CD4-positive, alpha-beta memory T cell (primary cell): ENCODE measurements around the gene HAT1. TPM values are rescaled to one million over a fixed set of nuclear protein-coding genes. Genes with fewer than 3 reads are reported as not detected.

Source experiments
- CTCF ChIA-PET: fragments of 350-600 bp; sonication (Branson Sonifier 250); formaldehyde crosslinking; loops from one replicate; lab custom pipeline; 2021; ENCODE audit warnings: inconsistent platforms; ENCODE audit not compliant: partially characterized antibody; lab: Charles Lee
- POLR2A ChIA-PET: fragments of 350-600 bp; sonication (Branson Sonifier 250); formaldehyde crosslinking; loops from one replicate; lab custom pipeline; 2021; ENCODE audit not compliant: partially characterized antibody; lab: Charles Lee
- DNase-seq, 5 donors: peaks; one replicate each; pipeline versions ENCODE4 v3.0.0 to v3.0.0-alpha.2; 2020 to 2022; ENCODE audit warnings: mixed read lengths in 1 of 5
- H3K27ac ChIP-seq: one replicate; pipeline ENCODE4 v1.7.0; 2013; ENCODE audit warnings: low read depth, low read length
- H3K27me3 ChIP-seq: 2 replicates; pipeline ENCODE4 v1.7.0; 2013; ENCODE audit warnings: mild to moderate bottlenecking, low read length, moderate library complexity; ENCODE audit not compliant: insufficient read depth
- H3K36me3 ChIP-seq: 2 replicates; pipeline ENCODE4 v1.7.0; 2013; ENCODE audit warnings: mild to moderate bottlenecking, low read length, moderate library complexity; ENCODE audit not compliant: insufficient read depth
- H3K4me1 ChIP-seq: 2 replicates; pipeline ENCODE4 v1.7.0; 2013; ENCODE audit warnings: mild to moderate bottlenecking, low read length, moderate library complexity; ENCODE audit not compliant: insufficient read depth
- H3K4me3 ChIP-seq, 2 donors: one replicate each; pipeline ENCODE4 v1.7.0; 2013; ENCODE audit warnings: low read length in 2 of 2, mild to moderate bottlenecking in 1 of 2
- H3K9me3 ChIP-seq, 2 donors: one replicate each; pipeline ENCODE4 v1.7.0; 2013; ENCODE audit warnings: low read length in 2 of 2, control low read depth in 1 of 2; ENCODE audit not compliant: control insufficient read depth in 1 of 2
- H3K27ac Mint-ChIP-seq, 7 donors: one replicate each; pipeline ENCODE4 v1.8.0; 2020 to 2021; ENCODE audit warnings: mixed read lengths in 7 of 7, mild to moderate bottlenecking in 6 of 7, inconsistent platforms in 3 of 7, moderate library complexity in 3 of 7
- H3K27me3 Mint-ChIP-seq, 2 donors: one replicate each; pipeline ENCODE4 v1.8.0; 2020 to 2021; ENCODE audit warnings: mixed read lengths in 2 of 2
- H3K36me3 Mint-ChIP-seq, 2 donors: one replicate each; pipeline ENCODE4 v1.8.0; 2020 to 2021; ENCODE audit warnings: mixed read lengths in 2 of 2, inconsistent platforms in 1 of 2, mild to moderate bottlenecking in 1 of 2
- H3K4me1 Mint-ChIP-seq, 4 donors: one replicate each; pipeline ENCODE4 v1.8.0; 2020 to 2021; ENCODE audit warnings: mixed read lengths in 4 of 4, mild to moderate bottlenecking in 1 of 4
- H3K4me3 Mint-ChIP-seq, 8 donors: one replicate each; pipeline ENCODE4 v1.8.0; 2020 to 2021; ENCODE audit warnings: mixed read lengths in 8 of 8, mild to moderate bottlenecking in 7 of 8, moderate library complexity in 6 of 8, inconsistent platforms in 3 of 8
- H3K9me3 Mint-ChIP-seq, 8 donors: one replicate each; pipeline ENCODE4 v1.8.0; 2020 to 2021; ENCODE audit warnings: mixed read lengths in 8 of 8, mild to moderate bottlenecking in 5 of 8, inconsistent platforms in 3 of 8, moderate library complexity in 1 of 8
- intact Hi-C: fragments of 100-400 bp; cut with micrococcal nuclease; formaldehyde crosslinking; loops from one replicate; pipeline ENCODE4 v1.15.1; 2023
- polyA plus RNA-seq, 2 donors: library from polyadenylated mRNA; unstranded; fragments of 300-500 nt; fragmentation: Illumina TruSeq; gene quantifications; one replicate each; pipeline ENCODE4 v1.2.3, GENCODE V29; 2021
- total RNA-seq, 2 experiments: library from RNA; stranded (reverse); gene quantifications; one replicate each; pipeline ENCODE4 v1.2.3, GENCODE V29; 2021

The HAT1 gene
- total and polyA plus RNA-seq, 4 experiments from 2014 or later, result 22.6 to 75.2 (median 46.8) TPM

DNA sequence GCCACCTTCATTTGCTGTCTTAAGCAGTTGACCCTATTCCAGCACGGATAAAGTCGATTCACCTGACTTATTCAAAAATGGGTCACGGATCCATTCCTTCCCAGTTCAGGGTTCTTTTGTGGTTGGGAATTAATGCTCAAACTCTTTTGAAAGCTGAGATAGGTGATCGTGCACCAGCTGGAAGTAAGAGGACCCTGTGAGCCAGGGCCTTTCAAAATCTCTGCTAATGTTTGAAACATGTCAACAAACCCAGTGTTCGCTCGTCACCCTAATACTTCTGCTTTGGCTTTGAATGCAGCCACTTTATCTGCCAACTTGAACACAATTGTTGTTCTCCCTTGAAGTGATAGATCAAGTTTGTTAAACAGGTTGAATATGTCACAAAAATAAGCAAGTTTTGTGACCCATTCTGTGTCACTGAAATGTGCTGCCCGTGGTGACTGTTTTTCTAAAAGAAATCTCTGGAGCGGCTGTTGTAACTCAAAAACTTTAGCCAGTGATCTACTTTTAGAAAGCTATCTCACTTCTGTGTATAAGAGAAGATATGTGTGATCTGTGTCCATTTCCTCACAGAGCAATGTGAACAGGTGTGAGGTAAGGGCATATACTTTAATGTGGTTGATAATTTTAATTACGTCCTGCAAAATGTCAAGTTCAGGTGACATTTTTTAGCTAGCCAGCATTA lies 16.9 kb downstream of the HAT1 start:
- H3K9me3 ChIP-seq, result no peaks in the 10 kb centered on the region
- POLR2A ChIA-PET, result no interaction called here
- intact Hi-C loops, result no loop called here
- H3K4me3 ChIP-seq, result no peak overlapping the region
- Mint-ChIP-seq H3K27ac (no peak overlapping the region), H3K9me3 (no peaks in the 10 kb centered on the region), H3K4me1 (peaks cover 28 to 50% (median 36%) of the 10 kb centered on the region in 4 donors), H3K4me3 (no peak overlapping the region), H3K36me3 (peaks cover 19 to 25% of the 10 kb centered on the region in 2 donors), H3K27me3 (no peaks in the 10 kb centered on the region)
- H3K27me3 ChIP-seq, result no peaks in the 10 kb centered on the region
- DNase-seq, result no peak
- H3K36me3 ChIP-seq, result no peaks in the 10 kb centered on the region
- no peak overlapping the region for H3K27ac ChIP-seq
- CTCF ChIA-PET, result no interaction called here
- H3K4me1 ChIP-seq, result no peaks in the 10 kb centered on the region

- Histone ChIP-seq H3K27ac (no peak overlapping the region), H3K4me3 (no peak overlapping the region), H3K27me3 (no peaks in the 10 kb centered on the region), H3K36me3 (no peaks in the 10 kb centered on the region), H3K9me3 (no peaks in the 10 kb centered on the region), H3K4me1 (no peaks in the 10 kb centered on the region)
- H3K27ac Mint-ChIP-seq, result no peak overlapping the region
- H3K9me3 Mint-ChIP-seq, result no peaks in the 10 kb centered on the region
- POLR2A ChIA-PET, result no interaction called here
- intact Hi-C loops, result no loop called here
- H3K4me1 Mint-ChIP-seq, result peaks cover 26 to 54% (median 34%) of the 10 kb centered on the region in 4 donors
- CTCF ChIA-PET, result no interaction called here
- peaks cover 20 to 23% of the 10 kb centered on the region in 2 donors for H3K36me3 Mint-ChIP-seq
- no peaks in the 10 kb centered on the region for H3K27me3 Mint-ChIP-seq
- no peak for DNase-seq
- H3K4me3 Mint-ChIP-seq, result no peak overlapping the region
Measured at GRCh38 chr2:171939743-171940071, 17.4 kb downstream of the HAT1 start.

GRCh38 chr2:171941316-171941699 lies 19.0 kb downstream of the HAT1 start:
- no peaks in the 10 kb centered on the region for H3K9me3 Mint-ChIP-seq
- peaks cover 19 to 41% (median 28%) of the 10 kb centered on the region in 4 donors for H3K4me1 Mint-ChIP-seq
- peaks cover 14 to 18% of the 10 kb centered on the region in 2 donors for H3K36me3 Mint-ChIP-seq
- no peak overlapping the region for H3K27ac Mint-ChIP-seq
- H3K27me3 Mint-ChIP-seq, result no peaks in the 10 kb centered on the region
- no peaks in the 10 kb centered on the region for H3K4me1 ChIP-seq
- no peak for DNase-seq
- no peaks in the 10 kb centered on the region for H3K27me3 ChIP-seq
- H3K4me3 ChIP-seq, result no peak overlapping the region
- H3K9me3 ChIP-seq, result no peaks in the 10 kb centered on the region
- H3K27ac ChIP-seq, result no peak overlapping the region
- ChIA-PET CTCF (interaction anchor here (0.9 to 1.1 kb wide), 3 partner anchors 19 to 237 kb away, joined by 3 read pairs; partner anchors contain the start of gene HAT1), POLR2A (no interaction called here)
- H3K4me3 Mint-ChIP-seq, result no peak overlapping the region
- intact Hi-C loops, result no loop called here
- H3K36me3 ChIP-seq, result no peaks in the 10 kb centered on the region

- H3K4me1 Mint-ChIP-seq, result peaks cover 13 to 34% (median 20%) of the 10 kb centered on the region in 4 donors
- no peaks in the 10 kb centered on the region for H3K36me3 ChIP-seq
- intact Hi-C loops, result no loop called here
- ChIA-PET POLR2A (no interaction called here), CTCF (no interaction called here)
- H3K36me3 Mint-ChIP-seq, result peaks cover 19 to 24% of the 10 kb centered on the region in 2 donors
- H3K27ac Mint-ChIP-seq, result no peak overlapping the region
- H3K27me3 ChIP-seq, result no peaks in the 10 kb centered on the region
- H3K27me3 Mint-ChIP-seq, result no peaks in the 10 kb centered on the region
- no peak for DNase-seq
- H3K4me3 ChIP-seq, result no peak overlapping the region
- no peaks in the 10 kb centered on the region for H3K9me3 ChIP-seq
- H3K4me1 ChIP-seq, result no peaks in the 10 kb centered on the region
- H3K9me3 Mint-ChIP-seq, result no peaks in the 10 kb centered on the region
- no peak overlapping the region for H3K27ac ChIP-seq
- no peak overlapping the region for H3K4me3 Mint-ChIP-seq
Measured at GRCh38 chr2:171943869-171944268, 21.6 kb downstream of the HAT1 start.

DNA sequence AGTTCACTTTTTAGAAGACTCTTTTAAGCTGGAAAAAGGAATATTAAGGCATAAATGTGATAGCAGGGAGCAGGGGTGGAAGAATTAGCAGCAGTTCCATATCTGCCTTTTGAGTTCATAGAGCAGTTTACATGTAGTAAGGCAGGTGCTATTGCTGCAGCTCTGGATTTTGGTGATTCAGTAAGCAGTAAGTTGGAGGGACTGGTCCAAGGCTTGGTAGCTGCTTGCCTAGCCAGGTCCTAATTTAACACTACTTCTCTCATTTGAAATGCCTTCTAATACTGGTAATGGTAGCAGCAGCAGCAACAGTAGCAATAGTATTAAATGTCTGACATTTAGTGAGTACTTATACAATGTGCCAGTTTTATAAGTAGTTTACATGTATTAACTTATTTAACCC lies 30.0 kb downstream of the HAT1 start:
- Mint-ChIP-seq H3K27ac (peak overlapping the region in 1 of 7 donors; percentile 36), H3K9me3 (no peaks in the 10 kb centered on the region), H3K27me3 (no peaks in the 10 kb centered on the region), H3K36me3 (peaks cover 23 to 31% of the 10 kb centered on the region in 2 donors), H3K4me3 (no peak overlapping the region), H3K4me1 (peaks cover 9 to 23% (median 16%) of the 10 kb centered on the region in 4 donors)
- Histone ChIP-seq H3K27me3 (no peaks in the 10 kb centered on the region), H3K4me3 (no peak overlapping the region), H3K36me3 (peaks cover 3% of the 10 kb centered on the region), H3K9me3 (no peaks in the 10 kb centered on the region), H3K4me1 (peaks cover 13% of the 10 kb centered on the region), H3K27ac (no peak overlapping the region)
- intact Hi-C loops, result no loop called here
- DNase-seq, result no peak
- CTCF ChIA-PET, result no interaction called here
- POLR2A ChIA-PET, result no interaction called here

GRCh38 chr2:171952748-171953147 lies 30.5 kb downstream of the HAT1 start:
- H3K27ac Mint-ChIP-seq, result no peak overlapping the region
- POLR2A ChIA-PET, result no interaction called here
- no peak overlapping the region for H3K27ac ChIP-seq
- H3K36me3 ChIP-seq, result peaks cover 3% of the 10 kb centered on the region
- H3K36me3 Mint-ChIP-seq, result peaks cover 23 to 31% of the 10 kb centered on the region in 2 donors
- H3K4me1 ChIP-seq, result peaks cover 13% of the 10 kb centered on the region
- H3K9me3 ChIP-seq, result no peaks in the 10 kb centered on the region
- no peak for DNase-seq
- peaks cover 9 to 23% (median 17%) of the 10 kb centered on the region in 4 donors for H3K4me1 Mint-ChIP-seq
- CTCF ChIA-PET, result interaction anchor here (1.0 kb wide), 1 partner anchor 11 kb away, joined by 4 read pairs; no protein-coding TSS in a partner anchor
- H3K4me3 Mint-ChIP-seq, result no peak overlapping the region
- no peaks in the 10 kb centered on the region for H3K9me3 Mint-ChIP-seq
- no peaks in the 10 kb centered on the region for H3K27me3 ChIP-seq
- H3K27me3 Mint-ChIP-seq, result no peaks in the 10 kb centered on the region
- H3K4me3 ChIP-seq, result no peak overlapping the region
- intact Hi-C loops, result no loop called here

- Histone ChIP-seq H3K4me3 (no peak overlapping the region), H3K9me3 (no peaks in the 10 kb centered on the region), H3K36me3 (peaks cover 3% of the 10 kb centered on the region), H3K27me3 (no peaks in the 10 kb centered on the region), H3K4me1 (peaks cover 13% of the 10 kb centered on the region), H3K27ac (no peak overlapping the region)
- no peak for DNase-seq
- H3K4me1 Mint-ChIP-seq, result peaks cover 15 to 32% (median 20%) of the 10 kb centered on the region in 4 donors
- intact Hi-C loops, result loop anchor here (5.0 kb wide), 1 partner anchor 506 kb away; no protein-coding TSS in a partner anchor
- CTCF ChIA-PET, result interaction anchor here (1.1 kb wide), 1 partner anchor 148 kb away, joined by 3 read pairs; no protein-coding TSS in a partner anchor
- no peaks in the 10 kb centered on the region for H3K9me3 Mint-ChIP-seq
- H3K27me3 Mint-ChIP-seq, result no peaks in the 10 kb centered on the region
- POLR2A ChIA-PET, result no interaction called here
- no peak overlapping the region for H3K4me3 Mint-ChIP-seq
- H3K27ac Mint-ChIP-seq, result no peak overlapping the region
- peaks cover 10 to 15% of the 10 kb centered on the region in 2 donors for H3K36me3 Mint-ChIP-seq
Measured at GRCh38 chr2:171956135-171956825, 34.0 kb downstream of the HAT1 start.
